Neural cell (in vitro differentiated cells): ENCODE data around the gene CCDC136.

Experiments
- CTCF ChIP-seq: fragments of 450-650 bp; IDR thresholded peaks from 2 replicates; pipeline ENCODE4 v1.5.1; 2014; ENCODE audit warnings: antibody characterized with exemption, mild to moderate bottlenecking, moderate library complexity; ENCODE audit not compliant: poor library complexity, severe bottlenecking
- EP300 ChIP-seq: fragments of 450-650 bp; conservative IDR thresholded peaks from 2 replicates; pipeline ENCODE4 v1.6.1; 2014; ENCODE audit warnings: antibody characterized with exemption, mild to moderate bottlenecking, moderate library complexity; ENCODE audit not compliant: poor library complexity, severe bottlenecking
- EZH2 ChIP-seq: fragments of 200-600, 300-800 bp; shearing (Covaris generic), sonication (generic); IDR thresholded peaks from 2 replicates; pipeline ENCODE4 v1.6.1; 2014; ENCODE audit warnings: antibody characterized with exemption, low read length, borderline replicate concordance, mild to moderate bottlenecking; ENCODE audit not compliant: insufficient read depth, poor library complexity, severe bottlenecking
- POLR2AphosphoS5 ChIP-seq: IDR thresholded peaks from 2 replicates; pipeline ENCODE4 v1.6.1; 2012
- RAD21 ChIP-seq: fragments of 450-650 bp; conservative IDR thresholded peaks from 2 replicates; pipeline ENCODE4 v1.6.1; 2014; ENCODE audit warnings: antibody characterized with exemption, mild to moderate bottlenecking, moderate library complexity
- REST ChIP-seq: IDR thresholded peaks from 2 replicates; pipeline ENCODE4 v1.6.1; 2012; ENCODE audit warnings: borderline replicate concordance
- SMC3 ChIP-seq: fragments of 450-650 bp; conservative IDR thresholded peaks from 2 replicates; pipeline ENCODE4 v1.6.1; 2014; ENCODE audit warnings: antibody characterized with exemption, mild to moderate bottlenecking, moderate library complexity; ENCODE audit not compliant: poor library complexity

GRCh38 chr7:128845475-128845874 is 53.7 kb downstream of the CCDC136 start:
- no peak for TF ChIP-seq SMC3
- TF ChIP-seq EZH2, result no peak
- TF ChIP-seq CTCF, result no peak
- TF ChIP-seq POLR2AphosphoS5, result no peak
- TF ChIP-seq EP300, result no peak
- TF ChIP-seq REST, result no peak
- TF ChIP-seq RAD21, result no peak
